Neural cell (in vitro differentiated cells): ENCODE data around the gene PLXDC2.

ENCODE experiments used
- EZH2 ChIP-seq: fragments of 200-600, 300-800 bp; shearing (Covaris generic), sonication (generic); IDR thresholded peaks from 2 replicates; pipeline ENCODE4 v1.6.1; 2014; ENCODE audit warnings: antibody characterized with exemption, low read length, borderline replicate concordance, mild to moderate bottlenecking; ENCODE audit not compliant: insufficient read depth, poor library complexity, severe bottlenecking
- MXI1 ChIP-seq: fragments of 450-650 bp; conservative IDR thresholded peaks from 2 replicates; pipeline ENCODE4 v1.6.1; 2014; ENCODE audit warnings: antibody characterized with exemption, mild to moderate bottlenecking; ENCODE audit not compliant: poor library complexity, severe bottlenecking
- POLR2AphosphoS5 ChIP-seq: IDR thresholded peaks from 2 replicates; pipeline ENCODE4 v1.6.1; 2012
- RAD21 ChIP-seq: fragments of 450-650 bp; conservative IDR thresholded peaks from 2 replicates; pipeline ENCODE4 v1.6.1; 2014; ENCODE audit warnings: antibody characterized with exemption, mild to moderate bottlenecking, moderate library complexity
- TAF1 ChIP-seq: IDR thresholded peaks from 2 replicates; pipeline ENCODE4 v1.6.1; 2012; ENCODE audit warnings: low read depth
- TF ChIP-seq, protein P1 (sequence below): fragments of 450-650 bp; IDR thresholded peaks from 2 replicates; pipeline ENCODE4 v1.5.1; 2014; ENCODE audit warnings: antibody characterized with exemption, mild to moderate bottlenecking, moderate library complexity; ENCODE audit not compliant: poor library complexity, severe bottlenecking
- TF ChIP-seq, protein P2 (sequence below): IDR thresholded peaks from 2 replicates; pipeline ENCODE4 v1.6.1; 2012; ENCODE audit warnings: borderline replicate concordance

- TF ChIP-seq, protein P1, sequence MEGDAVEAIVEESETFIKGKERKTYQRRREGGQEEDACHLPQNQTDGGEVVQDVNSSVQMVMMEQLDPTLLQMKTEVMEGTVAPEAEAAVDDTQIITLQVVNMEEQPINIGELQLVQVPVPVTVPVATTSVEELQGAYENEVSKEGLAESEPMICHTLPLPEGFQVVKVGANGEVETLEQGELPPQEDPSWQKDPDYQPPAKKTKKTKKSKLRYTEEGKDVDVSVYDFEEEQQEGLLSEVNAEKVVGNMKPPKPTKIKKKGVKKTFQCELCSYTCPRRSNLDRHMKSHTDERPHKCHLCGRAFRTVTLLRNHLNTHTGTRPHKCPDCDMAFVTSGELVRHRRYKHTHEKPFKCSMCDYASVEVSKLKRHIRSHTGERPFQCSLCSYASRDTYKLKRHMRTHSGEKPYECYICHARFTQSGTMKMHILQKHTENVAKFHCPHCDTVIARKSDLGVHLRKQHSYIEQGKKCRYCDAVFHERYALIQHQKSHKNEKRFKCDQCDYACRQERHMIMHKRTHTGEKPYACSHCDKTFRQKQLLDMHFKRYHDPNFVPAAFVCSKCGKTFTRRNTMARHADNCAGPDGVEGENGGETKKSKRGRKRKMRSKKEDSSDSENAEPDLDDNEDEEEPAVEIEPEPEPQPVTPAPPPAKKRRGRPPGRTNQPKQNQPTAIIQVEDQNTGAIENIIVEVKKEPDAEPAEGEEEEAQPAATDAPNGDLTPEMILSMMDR, result no peak
- TF ChIP-seq TAF1 (no peak), EZH2 (no peak), POLR2AphosphoS5 (no peak), MXI1 (no peak), RAD21 (no peak)
- TF ChIP-seq, protein P2, sequence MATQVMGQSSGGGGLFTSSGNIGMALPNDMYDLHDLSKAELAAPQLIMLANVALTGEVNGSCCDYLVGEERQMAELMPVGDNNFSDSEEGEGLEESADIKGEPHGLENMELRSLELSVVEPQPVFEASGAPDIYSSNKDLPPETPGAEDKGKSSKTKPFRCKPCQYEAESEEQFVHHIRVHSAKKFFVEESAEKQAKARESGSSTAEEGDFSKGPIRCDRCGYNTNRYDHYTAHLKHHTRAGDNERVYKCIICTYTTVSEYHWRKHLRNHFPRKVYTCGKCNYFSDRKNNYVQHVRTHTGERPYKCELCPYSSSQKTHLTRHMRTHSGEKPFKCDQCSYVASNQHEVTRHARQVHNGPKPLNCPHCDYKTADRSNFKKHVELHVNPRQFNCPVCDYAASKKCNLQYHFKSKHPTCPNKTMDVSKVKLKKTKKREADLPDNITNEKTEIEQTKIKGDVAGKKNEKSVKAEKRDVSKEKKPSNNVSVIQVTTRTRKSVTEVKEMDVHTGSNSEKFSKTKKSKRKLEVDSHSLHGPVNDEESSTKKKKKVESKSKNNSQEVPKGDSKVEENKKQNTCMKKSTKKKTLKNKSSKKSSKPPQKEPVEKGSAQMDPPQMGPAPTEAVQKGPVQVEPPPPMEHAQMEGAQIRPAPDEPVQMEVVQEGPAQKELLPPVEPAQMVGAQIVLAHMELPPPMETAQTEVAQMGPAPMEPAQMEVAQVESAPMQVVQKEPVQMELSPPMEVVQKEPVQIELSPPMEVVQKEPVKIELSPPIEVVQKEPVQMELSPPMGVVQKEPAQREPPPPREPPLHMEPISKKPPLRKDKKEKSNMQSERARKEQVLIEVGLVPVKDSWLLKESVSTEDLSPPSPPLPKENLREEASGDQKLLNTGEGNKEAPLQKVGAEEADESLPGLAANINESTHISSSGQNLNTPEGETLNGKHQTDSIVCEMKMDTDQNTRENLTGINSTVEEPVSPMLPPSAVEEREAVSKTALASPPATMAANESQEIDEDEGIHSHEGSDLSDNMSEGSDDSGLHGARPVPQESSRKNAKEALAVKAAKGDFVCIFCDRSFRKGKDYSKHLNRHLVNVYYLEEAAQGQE, result no peak
Observed at GRCh38 chr10:19877466-19878255, 61.4 kb downstream of the PLXDC2 start.
